ENCODE results near the gene PLS3. TPM values are rescaled to one million over a fixed set of nuclear protein-coding genes. Genes with fewer than 3 reads are reported as not detected.

PLS3 gene
- total RNA-seq, result 10 to 100 TPM; 34.8 to 47.5 TPM

GRCh38 chrX:115560978-115561604 lies at the start of gene PLS3:
PLS3 (plus strand) TSS chrX:115561174; CDS start chrX:115610251, 49,077 bp downstream.
- Histone ChIP-seq H3K27me3 (no peaks in the 10 kb centered on the region), H3K4me1 (peaks cover 35% of the 10 kb centered on the region), H3K4me3 (peak within 1 kb of the TSS; percentile 15 to 48), H3K27ac (peak within 1 kb of the TSS; percentile 62 to 89 (median 78)), H3K36me3 (replicated peaks in 1 of 2; ENCODE audit: insufficient read depth in 1 of 2, low read depth in 2 of 2) (no peaks in the 10 kb centered on the region), H3K9me3 (no peaks in the 10 kb centered on the region)
- DNase-seq (peak; percentile 76 to 85 (median 82)), ATAC-seq (peak; percentile 85)
- intact Hi-C loops (cut with DNase I), result no loop called here
- 0 to 2% methylated on average over 20 to 21 of the region's 40 CpGs for WGBS, 2 donors
- TF ChIP-seq CTCF (IDR thresholded peaks at IDR 0.05), result no peak
- peak; percentile 67 to 86 (median 81) for TF ChIP-seq POLR2A (IDR thresholded peaks at IDR 0.05)

GRCh38 chrX:115518113-115518512 lies 42.9 kb upstream of the PLS3 start:
- TF ChIP-seq POLR2A (IDR thresholded peaks at IDR 0.05) (no peak), CTCF (IDR thresholded peaks at IDR 0.05) (no peak)
- intact Hi-C loops (cut with DNase I), result no loop called here
- Histone ChIP-seq H3K27me3 (no peaks in the 10 kb centered on the region), H3K27ac (no peak overlapping the region), H3K36me3 (replicated peaks in 1 of 2; ENCODE audit: insufficient read depth in 1 of 2, low read depth in 2 of 2) (no peaks in the 10 kb centered on the region), H3K4me3 (no peak overlapping the region), H3K4me1 (no peaks in the 10 kb centered on the region), H3K9me3 (no peaks in the 10 kb centered on the region)
- 61 to 67% methylated on average over 2 of the region's 2 CpGs for WGBS, 2 donors
- DNase-seq (no peak), ATAC-seq (no peak)

- H3K27ac ChIP-seq, result no peak overlapping the region
- no peak for DNase-seq
- no peaks in the 10 kb centered on the region for H3K27me3 ChIP-seq
- ATAC-seq, result no peak
- H3K36me3 ChIP-seq (replicated peaks in 1 of 2; ENCODE audit: insufficient read depth in 1 of 2, low read depth in 2 of 2), result no peaks in the 10 kb centered on the region
- TF ChIP-seq POLR2A (IDR thresholded peaks at IDR 0.05) (no peak), CTCF (IDR thresholded peaks at IDR 0.05) (no peak)
- no peaks in the 10 kb centered on the region for H3K9me3 ChIP-seq
- no peak overlapping the region for H3K4me3 ChIP-seq
- intact Hi-C loops (cut with DNase I), result no loop called here
- no peaks in the 10 kb centered on the region for H3K4me1 ChIP-seq
- 28 to 35% methylated on average over 1 of the region's 1 CpG for WGBS, 2 donors
Observed at GRCh38 chrX:115521741-115522140, 39.2 kb upstream of the PLS3 start.

- Histone ChIP-seq H3K4me1 (no peaks in the 10 kb centered on the region), H3K4me3 (no peak overlapping the region), H3K9me3 (no peaks in the 10 kb centered on the region), H3K36me3 (replicated peaks in 1 of 2; ENCODE audit: insufficient read depth in 1 of 2, low read depth in 2 of 2) (no peaks in the 10 kb centered on the region), H3K27ac (no peak overlapping the region), H3K27me3 (no peaks in the 10 kb centered on the region)
- DNase-seq (no peak), ATAC-seq (no peak)
- TF ChIP-seq POLR2A (IDR thresholded peaks at IDR 0.05), result no peak
- no peak for TF ChIP-seq CTCF (IDR thresholded peaks at IDR 0.05)
- intact Hi-C loops (cut with DNase I), result no loop called here
Observed at GRCh38 chrX:115522952-115523351, 38.0 kb upstream of the PLS3 start.

GRCh38 chrX:115525486-115525885 lies 35.5 kb upstream of the PLS3 start:
- H3K9me3 ChIP-seq, result no peaks in the 10 kb centered on the region
- no peak for DNase-seq
- no peak overlapping the region for H3K4me3 ChIP-seq
- ATAC-seq, result no peak
- no peak overlapping the region for H3K27ac ChIP-seq
- H3K27me3 ChIP-seq, result no peaks in the 10 kb centered on the region
- WGBS, 2 donors, result 85 to 90% methylated on average over 4 to 7 of the region's 7 CpGs
- no peaks in the 10 kb centered on the region for H3K4me1 ChIP-seq
- intact Hi-C loops (cut with DNase I), result no loop called here
- no peak for TF ChIP-seq CTCF (IDR thresholded peaks at IDR 0.05)
- H3K36me3 ChIP-seq (replicated peaks in 1 of 2; ENCODE audit: insufficient read depth in 1 of 2, low read depth in 2 of 2), result no peaks in the 10 kb centered on the region
